A673 (cell line): ENCODE measurements around the gene PLCXD3. TPM values are rescaled to one million over a fixed set of nuclear protein-coding genes. Genes with fewer than 3 reads are reported as not detected.

Experiments
- BruUV-seq: library from RNA; stranded (reverse); fragments of 400-500 nt; replicated peaks from 2 replicates; lab custom pipeline; 2021; lab: Mats Ljungman, UMichigan
- CTCF ChIA-PET: fragments of 300-600 bp; sonication (Branson Sonifier 250); formaldehyde crosslinking; loops from one replicate; lab custom pipeline; 2022; ENCODE audit warnings: antibody characterized with exemption; lab: Charles Lee
- POLR2A ChIA-PET: fragments of 300-600 bp; sonication (Branson Sonifier 250); formaldehyde crosslinking; loops from one replicate; lab custom pipeline; 2022; ENCODE audit warnings: antibody characterized with exemption; ENCODE audit not compliant: low non-redundant PET; lab: Charles Lee
- DNase-seq: peaks from one replicate; pipeline ENCODE4 v3.0.0-alpha.2; 2015; ENCODE audit warnings: low spot score
- H3K27ac ChIP-seq: fragments of 200-600 bp; sonication (generic); 2 replicates; pipeline ENCODE4 v1.5.1; 2016; ENCODE audit warnings: mixed run types, low read depth, mild to moderate bottlenecking, mixed read lengths, antibody characterized with exemption, low read length; ENCODE audit not compliant: poor library complexity, severe bottlenecking
- H3K27me3 ChIP-seq: fragments of 200-600 bp; sonication (generic); replicated peaks from 2 replicates; pipeline ENCODE4 v1.6.1; 2017; ENCODE audit warnings: mixed run types, low read depth, mild to moderate bottlenecking, mixed read lengths, antibody characterized with exemption, low read length; ENCODE audit not compliant: insufficient read depth, poor library complexity
- H3K36me3 ChIP-seq: fragments of 200-600 bp; sonication (generic); 2 replicates; pipeline ENCODE4 v1.6.1; 2016; ENCODE audit warnings: mixed run types, mild to moderate bottlenecking, mixed read lengths, antibody characterized with exemption, low read length; ENCODE audit not compliant: insufficient read depth, poor library complexity, severe bottlenecking
- H3K4me1 ChIP-seq: fragments of 200-600 bp; sonication (generic); 2 replicates; pipeline ENCODE4 v1.6.1; 2017; ENCODE audit warnings: mixed run types, mild to moderate bottlenecking, mixed read lengths, antibody characterized with exemption, low read length; ENCODE audit not compliant: insufficient read depth, poor library complexity, severe bottlenecking
- H3K4me3 ChIP-seq: fragments of 200-600 bp; sonication (generic); 2 replicates; pipeline ENCODE4 v1.5.1; 2016; ENCODE audit warnings: low read depth, mixed run types, mild to moderate bottlenecking, mixed read lengths, low read length; ENCODE audit not compliant: poor library complexity, severe bottlenecking
- H3K9me3 ChIP-seq: fragments of 200-600 bp; sonication (generic); 2 replicates; pipeline ENCODE4 v1.6.1; 2016; ENCODE audit warnings: mixed run types, low read depth, mild to moderate bottlenecking, mixed read lengths, antibody characterized with exemption, low read length; ENCODE audit not compliant: poor library complexity, severe bottlenecking
- CTCF ChIP-seq: fragments of 300-800, 200-600 bp; sonication (generic); conservative IDR thresholded peaks from 2 replicates; pipeline ENCODE4 v1.5.1; 2017; ENCODE audit warnings: low read depth, mild to moderate bottlenecking, antibody characterized with exemption, low read length, moderate library complexity, mixed read lengths
- EZH2 ChIP-seq: fragments of 200-600 bp; sonication (generic); IDR thresholded peaks from 2 replicates; pipeline ENCODE4 v1.6.1; 2017; ENCODE audit warnings: borderline replicate concordance, low read depth, mild to moderate bottlenecking, mixed read lengths, antibody characterized with exemption, low read length; ENCODE audit not compliant: poor library complexity, severe bottlenecking
- intact Hi-C: fragments of 100-400 bp; cut with micrococcal nuclease; formaldehyde crosslinking; loops from one replicate; pipeline ENCODE4 v1.10.0; 2022; ENCODE audit not compliant: unreplicated experiment
- total RNA-seq: library from RNA; stranded (reverse); gene quantifications from 2 replicates; pipeline ENCODE4 v1.2.3, GENCODE V29; 2021

PLCXD3 gene
- total RNA-seq, 1 experiment from 2014 or later = 1.3 TPM

DNA sequence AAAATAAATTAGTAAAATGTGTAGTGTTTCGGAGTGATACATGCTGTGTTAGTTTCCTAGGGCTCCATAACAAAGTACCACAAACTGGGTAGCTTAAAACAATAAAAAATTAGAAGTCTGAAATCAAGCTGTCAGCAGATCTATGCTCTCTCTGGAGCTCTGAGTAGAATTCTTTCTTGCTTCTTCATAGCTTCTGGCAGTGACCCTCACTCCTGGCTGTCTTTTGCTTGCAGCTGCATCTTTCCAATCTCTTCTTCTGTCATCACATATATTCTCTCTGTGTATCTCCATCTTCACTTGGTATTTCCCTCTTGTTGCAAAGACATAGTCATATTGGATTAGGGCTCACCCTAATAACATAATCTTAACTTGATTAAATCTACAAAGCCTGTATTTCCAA is 37.6 kb upstream of the PLCXD3 start:
- POLR2A ChIA-PET = no interaction called here
- H3K27me3 ChIP-seq = no peaks in the 10 kb centered on the region
- no peaks in the 10 kb centered on the region for H3K36me3 ChIP-seq
- no peak overlapping the region for H3K4me3 ChIP-seq
- H3K27ac ChIP-seq = no peak overlapping the region
- TF ChIP-seq CTCF = no peak
- no peak for TF ChIP-seq EZH2
- DNase-seq = no peak
- intact Hi-C loops = no loop called here
- H3K4me1 ChIP-seq = no peaks in the 10 kb centered on the region
- BruUV-seq = no TSS peak
- CTCF ChIA-PET = no interaction called here
- H3K9me3 ChIP-seq = peaks cover 6% of the 10 kb centered on the region

DNA sequence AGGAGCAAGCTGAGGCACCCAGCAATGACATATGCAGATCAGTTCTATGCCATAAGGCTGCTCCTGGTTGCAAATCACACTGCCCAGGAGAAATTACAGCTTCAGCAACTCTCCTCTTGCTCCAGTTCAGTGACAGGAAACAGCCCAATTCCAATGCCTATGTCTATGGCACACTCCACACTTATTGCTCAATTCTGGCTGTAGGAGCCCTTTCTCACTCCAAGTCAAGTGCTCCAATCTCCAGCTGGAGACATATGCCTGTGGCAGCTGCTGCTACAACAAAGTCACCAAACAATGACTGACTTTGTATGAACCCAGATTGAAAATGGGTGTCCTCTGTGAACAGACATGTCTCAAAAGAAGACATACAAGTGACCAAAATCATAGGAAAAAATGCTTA is 31.8 kb upstream of the PLCXD3 start:
- CTCF ChIA-PET = no interaction called here

DNA sequence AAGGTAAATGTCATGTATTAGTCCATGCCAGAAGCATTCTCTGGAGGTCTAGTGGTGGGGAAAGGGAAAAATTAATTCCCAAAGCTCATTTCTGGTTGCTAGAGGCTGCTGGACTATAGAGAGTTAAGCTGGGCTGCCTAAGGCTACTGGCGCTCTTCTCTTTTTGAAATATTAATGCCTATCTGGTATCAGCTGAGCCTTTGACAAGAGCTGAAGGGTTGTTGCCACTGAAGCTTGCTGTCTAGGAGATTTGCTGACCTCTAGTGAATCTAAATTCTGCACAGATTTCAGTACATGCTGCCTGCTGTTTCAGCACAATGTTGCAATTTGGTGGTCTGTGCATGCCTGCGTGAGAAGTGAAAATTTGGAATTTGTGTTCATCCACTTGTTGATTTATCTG is 29.1 kb upstream of the PLCXD3 start:
- Histone ChIP-seq H3K36me3 (no peaks in the 10 kb centered on the region), H3K27ac (no peak overlapping the region), H3K4me3 (no peak overlapping the region), H3K4me1 (no peaks in the 10 kb centered on the region), H3K27me3 (no peaks in the 10 kb centered on the region), H3K9me3 (no peaks in the 10 kb centered on the region)
- ChIA-PET POLR2A (no interaction called here), CTCF (no interaction called here)
- BruUV-seq = no TSS peak
- no peak for DNase-seq
- TF ChIP-seq EZH2 = no peak
- TF ChIP-seq CTCF = no peak
- intact Hi-C loops = no loop called here

More for the DNA sequence above, 31.8 kb upstream of the PLCXD3 start:
- Histone ChIP-seq H3K9me3 (no peaks in the 10 kb centered on the region), H3K36me3 (no peaks in the 10 kb centered on the region), H3K27ac (no peak overlapping the region), H3K4me3 (no peak overlapping the region), H3K4me1 (no peaks in the 10 kb centered on the region), H3K27me3 (no peaks in the 10 kb centered on the region)
- intact Hi-C loops = no loop called here
- BruUV-seq = no TSS peak
- DNase-seq = no peak
- TF ChIP-seq CTCF (no peak), EZH2 (no peak)
- POLR2A ChIA-PET = no interaction called here
